ENCODE data around the gene PRDM16.

PRDM16 gene

DNA sequence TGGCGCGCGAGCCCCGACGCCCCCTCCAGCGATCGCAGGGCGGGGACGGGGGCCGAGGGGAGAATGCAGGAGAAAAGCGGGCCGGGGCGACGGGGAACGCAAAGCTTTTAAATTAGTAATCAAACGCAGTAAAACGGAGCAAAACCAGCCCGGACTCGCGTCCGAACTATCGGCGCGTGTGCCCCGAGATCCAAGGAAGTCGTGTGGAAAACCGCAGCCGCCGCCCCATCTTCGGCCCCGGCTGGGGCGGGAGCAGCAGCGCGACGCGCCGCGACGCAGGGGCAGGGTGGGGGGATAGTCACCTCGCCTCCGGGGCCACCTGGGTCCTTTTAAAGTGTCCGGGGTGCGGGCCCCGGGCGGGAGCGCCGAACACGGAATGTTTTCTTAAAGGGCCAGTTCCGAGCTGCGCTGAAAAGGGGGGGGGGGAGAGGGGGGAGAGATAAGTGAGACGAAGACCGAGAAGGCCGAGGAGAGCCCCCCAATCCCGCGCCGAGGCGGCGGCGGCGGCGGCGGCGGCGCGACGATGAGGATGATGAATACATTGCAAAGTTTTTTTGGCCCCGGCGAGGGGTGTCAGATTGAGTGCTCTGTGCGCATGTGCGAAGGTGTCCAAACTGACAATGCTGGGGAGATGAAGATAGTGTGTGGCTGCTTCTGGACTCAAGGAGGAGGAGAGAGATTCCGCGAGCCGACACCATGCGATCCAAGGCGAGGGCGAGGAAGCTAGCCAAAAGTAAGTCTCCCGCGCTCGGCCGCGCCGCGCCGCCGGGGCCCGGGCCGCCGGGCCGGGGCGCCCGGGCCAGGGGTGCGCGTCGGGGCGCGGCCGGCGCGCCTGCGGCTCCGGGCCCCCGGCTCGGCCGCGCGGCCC lies at the start of gene PRDM16:
Gene PRDM16 (plus strand): TSS at position 640 of the 868 bp plus-strand sequence. CDS start 57 bp downstream, at position 697.
- no peaks in the 10 kb centered on the region for H3K4me1 ChIP-seq (ENCODE audit: insufficient read depth, low read length, severe bottlenecking)
- H3K79me2 ChIP-seq (ENCODE audit: insufficient read depth, low read length), result no peaks in the 10 kb centered on the region
- no peak within 1 kb of the TSS for H3K4me2 ChIP-seq (ENCODE audit: low read length)
- no peaks in the 10 kb centered on the region for H4K20me1 ChIP-seq (ENCODE audit: insufficient read depth, low read length)
- H3K9me3 ChIP-seq (ENCODE audit: low read length), result no peaks in the 10 kb centered on the region
- H3F3A ChIP-seq (ENCODE audit: insufficient read depth, low read length), result no peaks in the 10 kb centered on the region
- H3K27me3 ChIP-seq (ENCODE audit: insufficient read depth, low read length), result no peaks in the 10 kb centered on the region
- TF ChIP-seq, protein P1, sequence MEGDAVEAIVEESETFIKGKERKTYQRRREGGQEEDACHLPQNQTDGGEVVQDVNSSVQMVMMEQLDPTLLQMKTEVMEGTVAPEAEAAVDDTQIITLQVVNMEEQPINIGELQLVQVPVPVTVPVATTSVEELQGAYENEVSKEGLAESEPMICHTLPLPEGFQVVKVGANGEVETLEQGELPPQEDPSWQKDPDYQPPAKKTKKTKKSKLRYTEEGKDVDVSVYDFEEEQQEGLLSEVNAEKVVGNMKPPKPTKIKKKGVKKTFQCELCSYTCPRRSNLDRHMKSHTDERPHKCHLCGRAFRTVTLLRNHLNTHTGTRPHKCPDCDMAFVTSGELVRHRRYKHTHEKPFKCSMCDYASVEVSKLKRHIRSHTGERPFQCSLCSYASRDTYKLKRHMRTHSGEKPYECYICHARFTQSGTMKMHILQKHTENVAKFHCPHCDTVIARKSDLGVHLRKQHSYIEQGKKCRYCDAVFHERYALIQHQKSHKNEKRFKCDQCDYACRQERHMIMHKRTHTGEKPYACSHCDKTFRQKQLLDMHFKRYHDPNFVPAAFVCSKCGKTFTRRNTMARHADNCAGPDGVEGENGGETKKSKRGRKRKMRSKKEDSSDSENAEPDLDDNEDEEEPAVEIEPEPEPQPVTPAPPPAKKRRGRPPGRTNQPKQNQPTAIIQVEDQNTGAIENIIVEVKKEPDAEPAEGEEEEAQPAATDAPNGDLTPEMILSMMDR (IDR thresholded peaks at IDR 0.05; ENCODE audit: low read length), result no peak
- TF ChIP-seq EZH2 (IDR thresholded peaks at IDR 0.05; ENCODE audit: borderline replicate concordance, low read length), result no peak
- H2AFZ ChIP-seq (ENCODE audit: low read length), result no peak within 1 kb of the TSS
- no peak within 1 kb of the TSS for H3K27ac ChIP-seq (ENCODE audit: low read depth, low read length, poor library complexity, severe bottlenecking)
- H3K9me2 ChIP-seq (ENCODE audit: low read depth, low read length), result no peaks in the 10 kb centered on the region
- H3K36me3 ChIP-seq (ENCODE audit: insufficient read depth, low read length), result no peaks in the 10 kb centered on the region
- no peak within 1 kb of the TSS for H3K4me3 ChIP-seq (ENCODE audit: low read depth, low read length, poor library complexity, severe bottlenecking)
- no peak within 1 kb of the TSS for H3K9ac ChIP-seq (ENCODE audit: low read length)

DNA sequence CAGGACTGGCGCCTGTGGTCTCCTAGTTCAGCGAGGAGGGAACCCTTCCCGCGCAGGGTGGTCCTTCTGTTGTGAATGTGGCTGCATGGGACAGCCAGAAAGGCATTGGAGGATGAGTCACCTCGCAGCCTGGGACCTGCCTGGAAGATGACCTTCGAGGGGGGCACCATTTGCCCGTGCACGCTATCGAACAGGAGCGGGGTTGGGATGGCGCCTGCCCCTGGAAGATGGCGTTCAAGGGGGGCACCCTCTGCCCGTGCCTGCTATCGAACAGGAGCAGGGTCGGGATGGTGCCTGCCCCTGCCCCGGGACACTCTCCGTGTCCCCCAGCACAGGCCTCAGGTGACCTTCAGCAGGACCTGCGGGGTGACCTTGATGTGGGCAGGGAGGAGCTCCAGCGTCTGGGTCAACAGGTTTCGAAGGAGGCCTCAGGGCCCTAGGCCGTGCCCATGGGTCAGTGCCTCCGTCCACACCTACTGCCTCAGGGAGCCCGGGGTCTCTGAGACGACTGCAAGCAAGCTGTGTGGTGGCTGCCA lies 49.4 kb upstream of the PRDM16 start:
- no peak for TF ChIP-seq EZH2 (IDR thresholded peaks at IDR 0.05; ENCODE audit: borderline replicate concordance, low read length)
- TF ChIP-seq, protein P1 (IDR thresholded peaks at IDR 0.05; ENCODE audit: low read length), result no peak
- H3K4me3 ChIP-seq (ENCODE audit: low read depth, low read length, poor library complexity, severe bottlenecking), result no peak overlapping the region
- no peak overlapping the region for H3K27ac ChIP-seq (ENCODE audit: low read depth, low read length, poor library complexity, severe bottlenecking)
- H3K4me2 ChIP-seq (ENCODE audit: low read length), result no peak overlapping the region
- H2AFZ ChIP-seq (ENCODE audit: low read length), result no peak overlapping the region
- H3K4me1 ChIP-seq (ENCODE audit: insufficient read depth, low read length, severe bottlenecking), result no peaks in the 10 kb centered on the region
- H4K20me1 ChIP-seq (ENCODE audit: insufficient read depth, low read length), result no peaks in the 10 kb centered on the region
- no peaks in the 10 kb centered on the region for H3K9me2 ChIP-seq (ENCODE audit: low read depth, low read length)
- H3K36me3 ChIP-seq (ENCODE audit: insufficient read depth, low read length), result no peaks in the 10 kb centered on the region
- H3K9me3 ChIP-seq (ENCODE audit: low read length), result no peaks in the 10 kb centered on the region
- no peaks in the 10 kb centered on the region for H3K79me2 ChIP-seq (ENCODE audit: insufficient read depth, low read length)
- H3F3A ChIP-seq (ENCODE audit: insufficient read depth, low read length), result no peaks in the 10 kb centered on the region
- no peaks in the 10 kb centered on the region for H3K27me3 ChIP-seq (ENCODE audit: insufficient read depth, low read length)
- no peak overlapping the region for H3K9ac ChIP-seq (ENCODE audit: low read length)

DNA sequence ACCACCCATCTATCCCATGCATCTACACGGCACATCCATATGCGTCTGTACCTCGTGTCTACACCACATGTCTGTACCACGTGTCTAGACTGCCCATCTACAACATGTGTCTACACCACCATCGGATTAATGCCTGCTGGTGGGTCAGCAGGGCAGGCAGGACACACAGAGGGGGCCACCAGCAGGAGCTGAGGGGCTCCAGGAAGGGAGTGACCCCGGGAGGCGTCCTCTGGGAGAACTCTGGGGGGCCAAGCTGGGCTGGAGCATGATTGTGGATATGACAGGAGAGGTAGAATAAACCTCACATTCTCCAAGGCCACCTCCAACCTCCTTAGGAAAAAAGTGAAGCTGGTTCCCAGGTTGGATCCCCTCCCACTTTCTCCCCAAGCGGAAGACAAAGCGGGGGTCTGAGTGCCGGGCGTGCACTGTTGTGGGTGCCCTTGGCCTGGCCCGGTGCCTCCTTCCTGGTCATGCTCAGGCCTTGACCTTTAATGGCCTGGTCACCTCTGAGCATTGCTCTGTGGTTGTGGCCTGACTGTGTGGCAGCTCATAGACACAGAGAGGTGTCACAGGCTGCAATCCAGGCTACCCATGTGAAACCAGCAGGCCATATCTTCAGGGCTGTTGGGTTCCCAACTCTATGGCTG lies 48.6 kb upstream of the PRDM16 start:
- Histone ChIP-seq H3K4me2 (ENCODE audit: low read length) (no peak overlapping the region), H3K9me3 (ENCODE audit: low read length) (no peaks in the 10 kb centered on the region), H3K4me3 (ENCODE audit: low read depth, low read length, poor library complexity, severe bottlenecking) (no peak overlapping the region), H3K9ac (ENCODE audit: low read length) (no peak overlapping the region), H3F3A (ENCODE audit: insufficient read depth, low read length) (no peaks in the 10 kb centered on the region), H3K27me3 (ENCODE audit: insufficient read depth, low read length) (no peaks in the 10 kb centered on the region), H3K36me3 (ENCODE audit: insufficient read depth, low read length) (no peaks in the 10 kb centered on the region), H3K4me1 (ENCODE audit: insufficient read depth, low read length, severe bottlenecking) (no peaks in the 10 kb centered on the region), H3K79me2 (ENCODE audit: insufficient read depth, low read length) (no peaks in the 10 kb centered on the region), H2AFZ (ENCODE audit: low read length) (no peak overlapping the region), H3K27ac (ENCODE audit: low read depth, low read length, poor library complexity, severe bottlenecking) (no peak overlapping the region), H4K20me1 (ENCODE audit: insufficient read depth, low read length) (no peaks in the 10 kb centered on the region), H3K9me2 (ENCODE audit: low read depth, low read length) (no peaks in the 10 kb centered on the region)
- TF ChIP-seq, protein P1 (IDR thresholded peaks at IDR 0.05; ENCODE audit: low read length), result no peak
- TF ChIP-seq EZH2 (IDR thresholded peaks at IDR 0.05; ENCODE audit: borderline replicate concordance, low read length), result no peak

All from OCI-LY1 (cell line).